GM12878 (cell line): ENCODE data around the gene GPR78.

ENCODE experiments used
- ASH2L ChIP-seq: fragments of 300-600, 200-600 bp; sonication (generic); IDR thresholded peaks from 2 replicates; pipeline ENCODE4 v1.6.1; 2017; ENCODE audit warnings: low read depth, mild to moderate bottlenecking, borderline replicate concordance
- EP300 ChIP-seq, 2 experiments: fragments of 150-350 bp in 1 of 2; IDR thresholded peaks; 2 replicates each; pipeline ENCODE4 v1.6.1; 2011 to 2012; ENCODE audit warnings: low read depth in 2 of 2, low read length in 2 of 2, borderline replicate concordance in 1 of 2, improper control_type of control experiment in 1 of 2, inconsistent platforms in 1 of 2; ENCODE audit not compliant: control insufficient read depth in 1 of 2
- HDAC6 ChIP-seq: fragments of 200-600 bp; sonication (generic); IDR thresholded peaks from one replicate; pipeline ENCODE4 v1.8.0; 2017; ENCODE audit warnings: antibody characterized with exemption; ENCODE audit not compliant: unreplicated experiment
- KLF5 ChIP-seq: fragments of 450-650 bp; IDR thresholded peaks from 2 replicates; pipeline ENCODE4 v1.6.1; 2014; ENCODE audit warnings: mild to moderate bottlenecking; ENCODE audit not compliant: partially characterized antibody
- MXI1 ChIP-seq: fragments of 150-350 bp; IDR thresholded peaks from 2 replicates; pipeline ENCODE4 v1.6.1; 2011; ENCODE audit warnings: low read depth, mild to moderate bottlenecking, inconsistent platforms, low read length, improper control_type of control experiment
- SMARCA5 ChIP-seq: fragments of 450-650 bp; IDR thresholded peaks from 2 replicates; pipeline ENCODE4 v1.6.1; 2017; ENCODE audit warnings: mild to moderate bottlenecking
- STAT3 ChIP-seq: IDR thresholded peaks from 2 replicates; pipeline ENCODE4 v1.6.1; 2011; ENCODE audit warnings: low read depth, low read length, improper control_type of control experiment
- TAF1 ChIP-seq: IDR thresholded peaks from 2 replicates; pipeline ENCODE4 v1.6.1; 2011; ENCODE audit warnings: mild to moderate bottlenecking, low read depth, low read length, borderline replicate concordance
- TF ChIP-seq, protein P1 (sequence below), 3 experiments: IDR thresholded peaks in 2 of 3; conservative IDR thresholded peaks in 1 of 3; 2 replicates each; pipeline ENCODE4 v1.5.1; 2011; ENCODE audit warnings: low read depth in 3 of 3, low read length in 3 of 3, mild to moderate bottlenecking in 3 of 3, control low read depth in 2 of 3, moderate library complexity in 2 of 3, inconsistent platforms in 1 of 3, mixed read lengths in 1 of 3; ENCODE audit not compliant: control insufficient read depth in 2 of 3, insufficient read depth in 1 of 3; ENCODE audit errors: extremely low read depth in 1 of 3

- no peak for TF ChIP-seq SMARCA5
- no peak for TF ChIP-seq EP300 (IDR thresholded peaks at IDR 0.05; ENCODE audit: borderline replicate concordance in 1 of 2, control insufficient read depth in 1 of 2, low read depth in 2 of 2, low read length in 2 of 2)
- no peak for TF ChIP-seq KLF5
- TF ChIP-seq STAT3, result no peak
- TF ChIP-seq, protein P1, sequence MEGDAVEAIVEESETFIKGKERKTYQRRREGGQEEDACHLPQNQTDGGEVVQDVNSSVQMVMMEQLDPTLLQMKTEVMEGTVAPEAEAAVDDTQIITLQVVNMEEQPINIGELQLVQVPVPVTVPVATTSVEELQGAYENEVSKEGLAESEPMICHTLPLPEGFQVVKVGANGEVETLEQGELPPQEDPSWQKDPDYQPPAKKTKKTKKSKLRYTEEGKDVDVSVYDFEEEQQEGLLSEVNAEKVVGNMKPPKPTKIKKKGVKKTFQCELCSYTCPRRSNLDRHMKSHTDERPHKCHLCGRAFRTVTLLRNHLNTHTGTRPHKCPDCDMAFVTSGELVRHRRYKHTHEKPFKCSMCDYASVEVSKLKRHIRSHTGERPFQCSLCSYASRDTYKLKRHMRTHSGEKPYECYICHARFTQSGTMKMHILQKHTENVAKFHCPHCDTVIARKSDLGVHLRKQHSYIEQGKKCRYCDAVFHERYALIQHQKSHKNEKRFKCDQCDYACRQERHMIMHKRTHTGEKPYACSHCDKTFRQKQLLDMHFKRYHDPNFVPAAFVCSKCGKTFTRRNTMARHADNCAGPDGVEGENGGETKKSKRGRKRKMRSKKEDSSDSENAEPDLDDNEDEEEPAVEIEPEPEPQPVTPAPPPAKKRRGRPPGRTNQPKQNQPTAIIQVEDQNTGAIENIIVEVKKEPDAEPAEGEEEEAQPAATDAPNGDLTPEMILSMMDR (IDR thresholded peaks at IDR 0.05 in 2 of 3, conservative IDR thresholded peaks at IDR 0.05 in 1 of 3; ENCODE audit: control insufficient read depth in 2 of 3, extremely low read depth in 1 of 3, insufficient read depth in 1 of 3, low read depth in 3 of 3, low read length in 3 of 3), result no peak
- no peak for TF ChIP-seq TAF1
- TF ChIP-seq MXI1, result no peak
- no peak for TF ChIP-seq HDAC6
- TF ChIP-seq ASH2L, result no peak
Observed at GRCh38 chr4:8549352-8549931, 30.8 kb upstream of the GPR78 start.
